Measurements from ENCODE around the gene PRRT4. TPM values are rescaled to one million over a fixed set of nuclear protein-coding genes. Genes with fewer than 3 reads are reported as not detected.

PRRT4 gene
- total and polyA plus RNA-seq, 4 donors: 0.13 to 0.14 TPM; not detected in 2

DNA sequence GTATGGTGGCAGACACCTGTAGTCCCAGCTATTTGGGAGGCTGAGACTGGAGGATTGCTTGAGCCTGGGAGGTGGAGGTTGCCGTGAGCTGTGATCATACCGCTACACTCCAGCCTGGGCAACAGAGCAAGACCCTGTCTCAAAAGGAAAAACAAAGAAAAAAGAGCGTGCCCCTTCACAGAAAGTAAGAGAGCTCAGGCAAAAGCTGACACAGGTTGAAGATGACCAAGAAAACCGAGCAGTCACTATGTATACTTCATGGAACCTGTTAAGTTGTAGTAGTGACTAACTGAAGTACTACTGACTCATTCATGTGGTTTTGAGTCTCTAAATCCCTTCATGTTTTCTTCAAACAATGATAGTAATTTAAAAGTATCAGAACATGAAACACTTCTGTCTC lies 1.2 kb upstream of the PRRT4 start:
- no peak for DNase-seq (ENCODE audit: low spot score)
- 83% methylated on average over 4 of the region's 4 CpGs for WGBS
- Histone ChIP-seq H3K36me3 (ENCODE audit: control insufficient read depth in 4 of 4, insufficient read depth in 3 of 4, low read depth in 1 of 4, low read length in 3 of 4) (no peaks in the 10 kb centered on the region), H3K9me3 (ENCODE audit: control insufficient read depth in 4 of 4, low read length in 3 of 4) (no peaks in the 10 kb centered on the region), H3K27me3 (ENCODE audit: control insufficient read depth in 4 of 4, insufficient read depth in 4 of 4, low read length in 3 of 4) (no peaks in the 10 kb centered on the region), H3K4me3 (ENCODE audit: low read depth in 1 of 3, low read length in 3 of 3) (no peak overlapping the region), H3K27ac (ENCODE audit: low read depth in 1 of 2, low read length in 2 of 2) (no peak overlapping the region), H3K9ac (ENCODE audit: low read depth in 1 of 2, low read length in 2 of 2) (no peak overlapping the region), H3K4me1 (ENCODE audit: control insufficient read depth in 4 of 4, insufficient read depth in 4 of 4, low read length in 3 of 4) (peaks cover 7 to 15% (median 10%) of the 10 kb centered on the region in 4 donors)
- TF ChIP-seq RAD21 (IDR thresholded peaks at IDR 0.05) (no peak), YY1 (IDR thresholded peaks at IDR 0.05) (no peak), GABPA (IDR thresholded peaks at IDR 0.05 in 1 of 2, conservative IDR thresholded peaks at IDR 0.05 in 1 of 2) (no peak), FOXA2 (IDR thresholded peaks at IDR 0.05) (no peak), FOXA1 (IDR thresholded peaks at IDR 0.05) (no peak), HNF4A (conservative IDR thresholded peaks at IDR 0.05) (no peak), EGR1 (IDR thresholded peaks at IDR 0.05; ENCODE audit: low read depth in 2 of 2) (no peak), JUND (IDR thresholded peaks at IDR 0.05) (no peak)
- TF ChIP-seq, protein P1, sequence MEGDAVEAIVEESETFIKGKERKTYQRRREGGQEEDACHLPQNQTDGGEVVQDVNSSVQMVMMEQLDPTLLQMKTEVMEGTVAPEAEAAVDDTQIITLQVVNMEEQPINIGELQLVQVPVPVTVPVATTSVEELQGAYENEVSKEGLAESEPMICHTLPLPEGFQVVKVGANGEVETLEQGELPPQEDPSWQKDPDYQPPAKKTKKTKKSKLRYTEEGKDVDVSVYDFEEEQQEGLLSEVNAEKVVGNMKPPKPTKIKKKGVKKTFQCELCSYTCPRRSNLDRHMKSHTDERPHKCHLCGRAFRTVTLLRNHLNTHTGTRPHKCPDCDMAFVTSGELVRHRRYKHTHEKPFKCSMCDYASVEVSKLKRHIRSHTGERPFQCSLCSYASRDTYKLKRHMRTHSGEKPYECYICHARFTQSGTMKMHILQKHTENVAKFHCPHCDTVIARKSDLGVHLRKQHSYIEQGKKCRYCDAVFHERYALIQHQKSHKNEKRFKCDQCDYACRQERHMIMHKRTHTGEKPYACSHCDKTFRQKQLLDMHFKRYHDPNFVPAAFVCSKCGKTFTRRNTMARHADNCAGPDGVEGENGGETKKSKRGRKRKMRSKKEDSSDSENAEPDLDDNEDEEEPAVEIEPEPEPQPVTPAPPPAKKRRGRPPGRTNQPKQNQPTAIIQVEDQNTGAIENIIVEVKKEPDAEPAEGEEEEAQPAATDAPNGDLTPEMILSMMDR (IDR thresholded peaks at IDR 0.05; ENCODE audit: low read depth, low read length, missing input control): no peak
- TF ChIP-seq, protein P2, sequence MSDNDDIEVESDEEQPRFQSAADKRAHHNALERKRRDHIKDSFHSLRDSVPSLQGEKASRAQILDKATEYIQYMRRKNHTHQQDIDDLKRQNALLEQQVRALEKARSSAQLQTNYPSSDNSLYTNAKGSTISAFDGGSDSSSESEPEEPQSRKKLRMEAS (IDR thresholded peaks at IDR 0.05): no peak

DNA sequence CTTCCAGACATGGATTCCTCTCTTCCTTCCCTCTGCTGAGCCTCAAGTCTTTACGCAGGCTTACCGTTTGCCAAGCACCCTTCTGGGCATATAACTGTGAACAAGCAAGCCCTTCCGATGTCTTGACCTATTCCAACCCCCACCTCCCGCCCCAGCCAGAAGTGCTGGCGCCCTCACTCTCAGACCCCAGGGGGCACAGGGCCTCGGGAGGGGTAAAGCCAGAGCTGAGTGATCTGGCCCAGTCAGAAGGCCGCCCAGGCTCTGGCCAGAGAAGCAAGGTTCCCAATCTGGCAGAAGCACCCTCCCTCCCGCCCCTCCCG lies 1.2 kb downstream of the PRRT4 start:
- no peak for DNase-seq (ENCODE audit: low spot score)
- peak overlapping the region in 1 of 3 donors; percentile 66 for H3K4me3 ChIP-seq (ENCODE audit: low read depth in 1 of 3, low read length in 3 of 3)
- H3K27me3 ChIP-seq (ENCODE audit: control insufficient read depth in 4 of 4, insufficient read depth in 4 of 4, low read length in 3 of 4): no peaks in the 10 kb centered on the region
- WGBS: 54% methylated on average over 9 of the region's 9 CpGs
- no peaks in the 10 kb centered on the region for H3K36me3 ChIP-seq (ENCODE audit: control insufficient read depth in 4 of 4, insufficient read depth in 3 of 4, low read depth in 1 of 4, low read length in 3 of 4)
- no peaks in the 10 kb centered on the region for H3K9me3 ChIP-seq (ENCODE audit: control insufficient read depth in 4 of 4, low read length in 3 of 4)
- no peak overlapping the region for H3K9ac ChIP-seq (ENCODE audit: low read depth in 1 of 2, low read length in 2 of 2)
- TF ChIP-seq, protein P3, sequence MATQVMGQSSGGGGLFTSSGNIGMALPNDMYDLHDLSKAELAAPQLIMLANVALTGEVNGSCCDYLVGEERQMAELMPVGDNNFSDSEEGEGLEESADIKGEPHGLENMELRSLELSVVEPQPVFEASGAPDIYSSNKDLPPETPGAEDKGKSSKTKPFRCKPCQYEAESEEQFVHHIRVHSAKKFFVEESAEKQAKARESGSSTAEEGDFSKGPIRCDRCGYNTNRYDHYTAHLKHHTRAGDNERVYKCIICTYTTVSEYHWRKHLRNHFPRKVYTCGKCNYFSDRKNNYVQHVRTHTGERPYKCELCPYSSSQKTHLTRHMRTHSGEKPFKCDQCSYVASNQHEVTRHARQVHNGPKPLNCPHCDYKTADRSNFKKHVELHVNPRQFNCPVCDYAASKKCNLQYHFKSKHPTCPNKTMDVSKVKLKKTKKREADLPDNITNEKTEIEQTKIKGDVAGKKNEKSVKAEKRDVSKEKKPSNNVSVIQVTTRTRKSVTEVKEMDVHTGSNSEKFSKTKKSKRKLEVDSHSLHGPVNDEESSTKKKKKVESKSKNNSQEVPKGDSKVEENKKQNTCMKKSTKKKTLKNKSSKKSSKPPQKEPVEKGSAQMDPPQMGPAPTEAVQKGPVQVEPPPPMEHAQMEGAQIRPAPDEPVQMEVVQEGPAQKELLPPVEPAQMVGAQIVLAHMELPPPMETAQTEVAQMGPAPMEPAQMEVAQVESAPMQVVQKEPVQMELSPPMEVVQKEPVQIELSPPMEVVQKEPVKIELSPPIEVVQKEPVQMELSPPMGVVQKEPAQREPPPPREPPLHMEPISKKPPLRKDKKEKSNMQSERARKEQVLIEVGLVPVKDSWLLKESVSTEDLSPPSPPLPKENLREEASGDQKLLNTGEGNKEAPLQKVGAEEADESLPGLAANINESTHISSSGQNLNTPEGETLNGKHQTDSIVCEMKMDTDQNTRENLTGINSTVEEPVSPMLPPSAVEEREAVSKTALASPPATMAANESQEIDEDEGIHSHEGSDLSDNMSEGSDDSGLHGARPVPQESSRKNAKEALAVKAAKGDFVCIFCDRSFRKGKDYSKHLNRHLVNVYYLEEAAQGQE (IDR thresholded peaks at IDR 0.05): no peak
- TF ChIP-seq, protein P2 (IDR thresholded peaks at IDR 0.05): no peak
- TF ChIP-seq, protein P1 (IDR thresholded peaks at IDR 0.05; ENCODE audit: low read depth, low read length, missing input control): no peak
- TF ChIP-seq EGR1 (IDR thresholded peaks at IDR 0.05; ENCODE audit: low read depth in 2 of 2) (no peak), RAD21 (IDR thresholded peaks at IDR 0.05) (no peak), HNF4A (conservative IDR thresholded peaks at IDR 0.05) (no peak), NR2F2 (IDR thresholded peaks at IDR 0.05) (no peak), FOXA2 (IDR thresholded peaks at IDR 0.05) (no peak), RXRA (IDR thresholded peaks at IDR 0.05) (no peak), GABPA (IDR thresholded peaks at IDR 0.05 in 1 of 2, conservative IDR thresholded peaks at IDR 0.05 in 1 of 2) (no peak), FOXA1 (IDR thresholded peaks at IDR 0.05) (no peak), SP1 (IDR thresholded peaks at IDR 0.05) (no peak), TAF1 (conservative IDR thresholded peaks at IDR 0.05) (no peak), JUND (IDR thresholded peaks at IDR 0.05) (no peak)
- TF ChIP-seq, protein P4, sequence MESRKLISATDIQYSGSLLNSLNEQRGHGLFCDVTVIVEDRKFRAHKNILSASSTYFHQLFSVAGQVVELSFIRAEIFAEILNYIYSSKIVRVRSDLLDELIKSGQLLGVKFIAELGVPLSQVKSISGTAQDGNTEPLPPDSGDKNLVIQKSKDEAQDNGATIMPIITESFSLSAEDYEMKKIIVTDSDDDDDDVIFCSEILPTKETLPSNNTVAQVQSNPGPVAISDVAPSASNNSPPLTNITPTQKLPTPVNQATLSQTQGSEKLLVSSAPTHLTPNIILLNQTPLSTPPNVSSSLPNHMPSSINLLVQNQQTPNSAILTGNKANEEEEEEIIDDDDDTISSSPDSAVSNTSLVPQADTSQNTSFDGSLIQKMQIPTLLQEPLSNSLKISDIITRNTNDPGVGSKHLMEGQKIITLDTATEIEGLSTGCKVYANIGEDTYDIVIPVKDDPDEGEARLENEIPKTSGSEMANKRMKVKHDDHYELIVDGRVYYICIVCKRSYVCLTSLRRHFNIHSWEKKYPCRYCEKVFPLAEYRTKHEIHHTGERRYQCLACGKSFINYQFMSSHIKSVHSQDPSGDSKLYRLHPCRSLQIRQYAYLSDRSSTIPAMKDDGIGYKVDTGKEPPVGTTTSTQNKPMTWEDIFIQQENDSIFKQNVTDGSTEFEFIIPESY (IDR thresholded peaks at IDR 0.05): no peak
- TF ChIP-seq, protein P5, sequence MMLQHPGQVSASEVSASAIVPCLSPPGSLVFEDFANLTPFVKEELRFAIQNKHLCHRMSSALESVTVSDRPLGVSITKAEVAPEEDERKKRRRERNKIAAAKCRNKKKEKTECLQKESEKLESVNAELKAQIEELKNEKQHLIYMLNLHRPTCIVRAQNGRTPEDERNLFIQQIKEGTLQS (IDR thresholded peaks at IDR 0.05): no peak
- no peak overlapping the region for H3K27ac ChIP-seq (ENCODE audit: low read depth in 1 of 2, low read length in 2 of 2)
- peaks cover 7 to 15% (median 10%) of the 10 kb centered on the region in 4 donors for H3K4me1 ChIP-seq (ENCODE audit: control insufficient read depth in 4 of 4, insufficient read depth in 4 of 4, low read length in 3 of 4)

All from liver (tissue), 9 donors.